Left renal pelvis (tissue), 4 donors: ENCODE measurements around the gene TBX20. TPM values are rescaled to one million over a fixed set of nuclear protein-coding genes. Genes with fewer than 3 reads are reported as not detected.
"Not testable (repeated sequence)": the region's sequence is repeated elsewhere in the genome, so short reads cannot be mapped to it uniquely, and the experiment has no call there.

Source experiments
- DNase-seq, 4 donors: peaks; one replicate each; pipeline ENCODE4 v3.0.0-alpha.2; 2013; ENCODE audit warnings: low read depth in 4 of 4, low spot score in 3 of 4
- polyA plus RNA-seq, 4 donors: library from polyadenylated mRNA; unstranded; fragments of 120-200 nt; gene quantifications; one replicate each; pipeline ENCODE4 v1.2.1, GENCODE V29; 2013; ENCODE audit not compliant: insufficient read length in 4 of 4

Gene TBX20
- polyA plus RNA-seq, 4 donors, result 0.10 TPM; not detected in 3

DNA sequence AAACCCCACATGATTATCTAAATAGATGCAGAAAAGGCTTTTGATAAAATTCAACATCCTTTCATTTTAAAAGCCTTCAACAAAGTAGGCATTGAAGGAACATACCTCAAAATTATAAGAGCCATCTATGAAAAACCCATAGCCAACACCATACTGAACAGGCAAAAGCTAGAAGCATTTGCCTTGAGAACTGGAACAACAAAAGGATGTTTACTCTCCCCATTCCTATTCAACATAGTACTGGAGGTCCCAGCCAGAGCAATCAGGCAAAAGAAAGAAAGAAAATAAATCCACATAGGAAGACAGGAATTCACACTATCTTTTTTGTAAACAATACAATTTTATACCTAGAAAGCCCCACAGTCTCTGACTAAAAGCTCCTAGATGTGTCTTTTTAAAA, 86.2 kb downstream of the TBX20 start:
- DNase-seq, result not testable (repeated sequence)

- not testable (repeated sequence) for DNase-seq
These were observed 86.7 kb downstream of the TBX20 start for GRCh38 chr7:35167158-35167557.

DNA sequence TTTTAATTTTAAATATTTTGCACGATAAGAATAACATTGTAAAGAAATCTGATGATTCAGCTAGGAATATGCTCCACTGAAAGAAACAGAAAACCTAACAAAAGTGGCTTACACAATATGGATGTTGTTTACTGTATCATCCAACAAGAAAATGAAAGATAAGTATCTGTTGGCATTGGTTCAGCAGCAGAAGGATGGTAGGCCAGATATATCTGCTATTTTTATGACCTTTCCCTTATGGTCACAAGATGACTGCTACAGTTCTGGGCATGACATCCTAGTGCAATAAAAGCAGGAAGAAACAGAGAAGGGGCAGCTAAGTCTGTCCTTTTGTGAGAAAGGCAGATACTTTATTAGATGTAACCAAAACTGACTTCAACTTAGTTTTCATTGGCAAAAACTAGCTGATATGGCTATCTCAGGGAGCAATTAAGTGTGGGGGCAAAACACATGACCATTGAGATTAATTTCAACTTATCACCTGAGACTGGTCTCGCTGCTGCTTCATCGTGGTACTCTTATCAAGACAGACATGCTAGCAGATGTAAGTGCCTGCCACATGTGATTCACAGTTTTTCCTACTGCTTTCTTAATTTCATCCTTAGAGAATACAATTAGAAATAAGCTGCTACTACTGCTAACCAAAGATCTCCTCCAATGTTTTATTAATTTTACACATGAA, 92.7 kb downstream of the TBX20 start:
- not testable (repeated sequence) for DNase-seq

Other genes starting within 250 kb of the TBX20 start
- gene DPY19L1, start 216.6 kb downstream of the TBX20 start, polyA plus RNA-seq, result 10 to 100 TPM; 30.2 to 37.2 (median 34.1) TPM